ENCODE measurements around the gene CDK5.

DNA sequence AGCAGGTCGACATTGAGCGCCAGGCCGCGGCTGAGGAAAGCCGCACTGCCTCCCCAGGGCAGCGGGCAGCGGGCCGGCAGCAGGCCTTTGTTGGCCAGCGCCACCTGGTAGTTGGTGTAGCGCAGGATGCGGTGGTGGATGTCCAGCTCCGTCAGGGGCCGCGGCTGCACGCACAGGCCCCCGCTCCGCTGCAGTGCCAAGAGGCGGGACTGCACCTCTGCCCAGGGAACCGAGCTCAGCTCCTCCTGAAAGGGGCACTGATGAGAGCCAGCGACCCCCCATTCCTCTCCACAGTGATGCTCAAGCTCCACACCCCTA, 38.6 kb downstream of the CDK5 start:
- TF ChIP-seq, protein P1, sequence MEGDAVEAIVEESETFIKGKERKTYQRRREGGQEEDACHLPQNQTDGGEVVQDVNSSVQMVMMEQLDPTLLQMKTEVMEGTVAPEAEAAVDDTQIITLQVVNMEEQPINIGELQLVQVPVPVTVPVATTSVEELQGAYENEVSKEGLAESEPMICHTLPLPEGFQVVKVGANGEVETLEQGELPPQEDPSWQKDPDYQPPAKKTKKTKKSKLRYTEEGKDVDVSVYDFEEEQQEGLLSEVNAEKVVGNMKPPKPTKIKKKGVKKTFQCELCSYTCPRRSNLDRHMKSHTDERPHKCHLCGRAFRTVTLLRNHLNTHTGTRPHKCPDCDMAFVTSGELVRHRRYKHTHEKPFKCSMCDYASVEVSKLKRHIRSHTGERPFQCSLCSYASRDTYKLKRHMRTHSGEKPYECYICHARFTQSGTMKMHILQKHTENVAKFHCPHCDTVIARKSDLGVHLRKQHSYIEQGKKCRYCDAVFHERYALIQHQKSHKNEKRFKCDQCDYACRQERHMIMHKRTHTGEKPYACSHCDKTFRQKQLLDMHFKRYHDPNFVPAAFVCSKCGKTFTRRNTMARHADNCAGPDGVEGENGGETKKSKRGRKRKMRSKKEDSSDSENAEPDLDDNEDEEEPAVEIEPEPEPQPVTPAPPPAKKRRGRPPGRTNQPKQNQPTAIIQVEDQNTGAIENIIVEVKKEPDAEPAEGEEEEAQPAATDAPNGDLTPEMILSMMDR (IDR thresholded peaks at IDR 0.05 in 4 of 5, conservative IDR thresholded peaks at IDR 0.05 in 1 of 5): no peak
- no peak for TF ChIP-seq POLR2A (IDR thresholded peaks at IDR 0.05)
